Neural cell (in vitro differentiated cells): ENCODE results near the gene CCDC86.

Experiments
- EP300 ChIP-seq: fragments of 450-650 bp; conservative IDR thresholded peaks from 2 replicates; pipeline ENCODE4 v1.6.1; 2014; ENCODE audit warnings: antibody characterized with exemption, mild to moderate bottlenecking, moderate library complexity; ENCODE audit not compliant: poor library complexity, severe bottlenecking
- EZH2 ChIP-seq: fragments of 200-600, 300-800 bp; shearing (Covaris generic), sonication (generic); IDR thresholded peaks from 2 replicates; pipeline ENCODE4 v1.6.1; 2014; ENCODE audit warnings: antibody characterized with exemption, low read length, borderline replicate concordance, mild to moderate bottlenecking; ENCODE audit not compliant: insufficient read depth, poor library complexity, severe bottlenecking
- MXI1 ChIP-seq: fragments of 450-650 bp; conservative IDR thresholded peaks from 2 replicates; pipeline ENCODE4 v1.6.1; 2014; ENCODE audit warnings: antibody characterized with exemption, mild to moderate bottlenecking; ENCODE audit not compliant: poor library complexity, severe bottlenecking
- POLR2AphosphoS5 ChIP-seq: IDR thresholded peaks from 2 replicates; pipeline ENCODE4 v1.6.1; 2012
- TF ChIP-seq, protein P1 (sequence below): fragments of 450-650 bp; IDR thresholded peaks from 2 replicates; pipeline ENCODE4 v1.5.1; 2014; ENCODE audit warnings: antibody characterized with exemption, mild to moderate bottlenecking, moderate library complexity; ENCODE audit not compliant: poor library complexity, severe bottlenecking
- TF ChIP-seq, protein P2 (sequence below): IDR thresholded peaks from 2 replicates; pipeline ENCODE4 v1.6.1; 2012; ENCODE audit warnings: borderline replicate concordance

- TF ChIP-seq, protein P1, sequence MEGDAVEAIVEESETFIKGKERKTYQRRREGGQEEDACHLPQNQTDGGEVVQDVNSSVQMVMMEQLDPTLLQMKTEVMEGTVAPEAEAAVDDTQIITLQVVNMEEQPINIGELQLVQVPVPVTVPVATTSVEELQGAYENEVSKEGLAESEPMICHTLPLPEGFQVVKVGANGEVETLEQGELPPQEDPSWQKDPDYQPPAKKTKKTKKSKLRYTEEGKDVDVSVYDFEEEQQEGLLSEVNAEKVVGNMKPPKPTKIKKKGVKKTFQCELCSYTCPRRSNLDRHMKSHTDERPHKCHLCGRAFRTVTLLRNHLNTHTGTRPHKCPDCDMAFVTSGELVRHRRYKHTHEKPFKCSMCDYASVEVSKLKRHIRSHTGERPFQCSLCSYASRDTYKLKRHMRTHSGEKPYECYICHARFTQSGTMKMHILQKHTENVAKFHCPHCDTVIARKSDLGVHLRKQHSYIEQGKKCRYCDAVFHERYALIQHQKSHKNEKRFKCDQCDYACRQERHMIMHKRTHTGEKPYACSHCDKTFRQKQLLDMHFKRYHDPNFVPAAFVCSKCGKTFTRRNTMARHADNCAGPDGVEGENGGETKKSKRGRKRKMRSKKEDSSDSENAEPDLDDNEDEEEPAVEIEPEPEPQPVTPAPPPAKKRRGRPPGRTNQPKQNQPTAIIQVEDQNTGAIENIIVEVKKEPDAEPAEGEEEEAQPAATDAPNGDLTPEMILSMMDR: no peak
- TF ChIP-seq EP300 (no peak), EZH2 (no peak), POLR2AphosphoS5 (no peak), MXI1 (no peak)
- TF ChIP-seq, protein P2, sequence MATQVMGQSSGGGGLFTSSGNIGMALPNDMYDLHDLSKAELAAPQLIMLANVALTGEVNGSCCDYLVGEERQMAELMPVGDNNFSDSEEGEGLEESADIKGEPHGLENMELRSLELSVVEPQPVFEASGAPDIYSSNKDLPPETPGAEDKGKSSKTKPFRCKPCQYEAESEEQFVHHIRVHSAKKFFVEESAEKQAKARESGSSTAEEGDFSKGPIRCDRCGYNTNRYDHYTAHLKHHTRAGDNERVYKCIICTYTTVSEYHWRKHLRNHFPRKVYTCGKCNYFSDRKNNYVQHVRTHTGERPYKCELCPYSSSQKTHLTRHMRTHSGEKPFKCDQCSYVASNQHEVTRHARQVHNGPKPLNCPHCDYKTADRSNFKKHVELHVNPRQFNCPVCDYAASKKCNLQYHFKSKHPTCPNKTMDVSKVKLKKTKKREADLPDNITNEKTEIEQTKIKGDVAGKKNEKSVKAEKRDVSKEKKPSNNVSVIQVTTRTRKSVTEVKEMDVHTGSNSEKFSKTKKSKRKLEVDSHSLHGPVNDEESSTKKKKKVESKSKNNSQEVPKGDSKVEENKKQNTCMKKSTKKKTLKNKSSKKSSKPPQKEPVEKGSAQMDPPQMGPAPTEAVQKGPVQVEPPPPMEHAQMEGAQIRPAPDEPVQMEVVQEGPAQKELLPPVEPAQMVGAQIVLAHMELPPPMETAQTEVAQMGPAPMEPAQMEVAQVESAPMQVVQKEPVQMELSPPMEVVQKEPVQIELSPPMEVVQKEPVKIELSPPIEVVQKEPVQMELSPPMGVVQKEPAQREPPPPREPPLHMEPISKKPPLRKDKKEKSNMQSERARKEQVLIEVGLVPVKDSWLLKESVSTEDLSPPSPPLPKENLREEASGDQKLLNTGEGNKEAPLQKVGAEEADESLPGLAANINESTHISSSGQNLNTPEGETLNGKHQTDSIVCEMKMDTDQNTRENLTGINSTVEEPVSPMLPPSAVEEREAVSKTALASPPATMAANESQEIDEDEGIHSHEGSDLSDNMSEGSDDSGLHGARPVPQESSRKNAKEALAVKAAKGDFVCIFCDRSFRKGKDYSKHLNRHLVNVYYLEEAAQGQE: no peak
Observed at GRCh38 chr11:60863550-60864521, 21.9 kb downstream of the CCDC86 start.
